GM21576 (cell line): Measurements from ENCODE around the gene EPHA3.
"Not testable (repeated sequence)": the region's sequence is repeated elsewhere in the genome, so short reads cannot be mapped to it uniquely, and the experiment has no call there.

Experiments used
- ATAC-seq: cut with Tn5 transposase; IDR thresholded peaks from one replicate; pipeline ENCODE4 v1.9.1; 2021; ENCODE audit warnings: mild to moderate bottlenecking, moderate library complexity; ENCODE audit not compliant: unreplicated experiment

The EPHA3 gene

GRCh38 chr3:89350935-89351334, 243.5 kb downstream of the EPHA3 start:
- not testable (repeated sequence) for ATAC-seq

- ATAC-seq = no peak
These were observed 246.0 kb downstream of the EPHA3 start for GRCh38 chr3:89353465-89353864.

GRCh38 chr3:89358281-89358680, 250.9 kb downstream of the EPHA3 start:
- no peak for ATAC-seq

GRCh38 chr3:89360156-89360555, 252.7 kb downstream of the EPHA3 start:
- no peak for ATAC-seq

- no peak for ATAC-seq
These were observed 255.1 kb downstream of the EPHA3 start for GRCh38 chr3:89362496-89362895.

- no peak for ATAC-seq
These were observed 255.8 kb downstream of the EPHA3 start for GRCh38 chr3:89363171-89363570.

- ATAC-seq = no peak
These were observed 256.9 kb downstream of the EPHA3 start for GRCh38 chr3:89364314-89364713.

GRCh38 chr3:89367166-89367565, 259.7 kb downstream of the EPHA3 start:
- ATAC-seq = no peak

- ATAC-seq = no peak
These were observed 261.4 kb downstream of the EPHA3 start for GRCh38 chr3:89368846-89369245.

- no peak for ATAC-seq
These were observed 265.0 kb downstream of the EPHA3 start for GRCh38 chr3:89372456-89372855.

- ATAC-seq = no peak
These were observed 266.0 kb downstream of the EPHA3 start for GRCh38 chr3:89373434-89373833.

GRCh38 chr3:89375451-89375850, 268.0 kb downstream of the EPHA3 start:
- no peak for ATAC-seq

GRCh38 chr3:89380016-89380415, 272.6 kb downstream of the EPHA3 start:
- no peak for ATAC-seq

- ATAC-seq = no peak
These were observed 285.6 kb downstream of the EPHA3 start for GRCh38 chr3:89392991-89393390.

- no peak for ATAC-seq
These were observed 288.0 kb downstream of the EPHA3 start for GRCh38 chr3:89395456-89395855.

GRCh38 chr3:89395996-89396395, 288.6 kb downstream of the EPHA3 start:
- no peak for ATAC-seq

- ATAC-seq = no peak
These were observed 294.6 kb downstream of the EPHA3 start for GRCh38 chr3:89402051-89402450.

- ATAC-seq = no peak
These were observed 297.8 kb downstream of the EPHA3 start for GRCh38 chr3:89405176-89405575.

- ATAC-seq = no peak
These were observed 298.2 kb downstream of the EPHA3 start for GRCh38 chr3:89405593-89405992.

- no peak for ATAC-seq
These were observed 303.8 kb downstream of the EPHA3 start for GRCh38 chr3:89411201-89411600.

- no peak for ATAC-seq
These were observed 306.8 kb downstream of the EPHA3 start for GRCh38 chr3:89414270-89414669.

- ATAC-seq = no peak
These were observed 312.3 kb downstream of the EPHA3 start for GRCh38 chr3:89419647-89420241.

- ATAC-seq = no peak
These were observed 318.6 kb downstream of the EPHA3 start for GRCh38 chr3:89426060-89426459.
